Glutamatergic neuron (in vitro differentiated cells): ENCODE results near the gene KIF25. TPM values are rescaled to one million over a fixed set of nuclear protein-coding genes. Genes with fewer than 3 reads are reported as not detected.

Source experiments
- DNase-seq: peaks from one replicate; pipeline ENCODE4 v3.0.0; 2022
- H3K27ac Mint-ChIP-seq: one replicate; pipeline ENCODE4 v1.8.0; 2020; ENCODE audit warnings: mild to moderate bottlenecking, mixed read lengths, inconsistent platforms; ENCODE audit not compliant: unreplicated experiment
- H3K27me3 Mint-ChIP-seq: one replicate; pipeline ENCODE4 v1.8.0; 2020; ENCODE audit warnings: mild to moderate bottlenecking, moderate library complexity, mixed read lengths, inconsistent platforms; ENCODE audit not compliant: unreplicated experiment
- H3K36me3 Mint-ChIP-seq: one replicate; pipeline ENCODE4 v1.8.0; 2020; ENCODE audit warnings: mild to moderate bottlenecking, mixed read lengths, inconsistent platforms; ENCODE audit not compliant: unreplicated experiment
- H3K4me1 Mint-ChIP-seq: one replicate; pipeline ENCODE4 v1.8.0; 2020; ENCODE audit warnings: mild to moderate bottlenecking, low read depth, mixed read lengths, inconsistent platforms; ENCODE audit not compliant: unreplicated experiment
- H3K4me3 Mint-ChIP-seq: one replicate; pipeline ENCODE4 v1.8.0; 2020; ENCODE audit warnings: mild to moderate bottlenecking, mixed read lengths, inconsistent platforms; ENCODE audit not compliant: unreplicated experiment
- H3K9me3 Mint-ChIP-seq: one replicate; pipeline ENCODE4 v1.8.0; 2020; ENCODE audit warnings: mild to moderate bottlenecking, moderate library complexity, mixed read lengths, inconsistent platforms; ENCODE audit not compliant: unreplicated experiment
- CTCF ChIP-seq: fragments of 200-600 bp; sonication (generic); IDR thresholded peaks from one replicate; pipeline ENCODE4 v1.5.0; 2021; ENCODE audit not compliant: partially characterized antibody, unreplicated experiment
- total RNA-seq: library from RNA; stranded (reverse); fragmentation: NEBNext Ultra II Directional; extraction: Animal tissue kit (Norgen Biotek cat#: 25700); gene quantifications from one replicate; pipeline ENCODE4 v1.2.1, GENCODE V29; 2021; ENCODE audit not compliant: unreplicated experiment

Gene KIF25
- total RNA-seq, 1 donor from 2014 or later, result not detected

GRCh38 chr6:168026925-168027324 lies 29.5 kb downstream of the KIF25 start:
- Mint-ChIP-seq H3K27me3 (no peaks in the 10 kb centered on the region), H3K27ac (no peak overlapping the region), H3K9me3 (peaks cover 2% of the 10 kb centered on the region), H3K36me3 (no peaks in the 10 kb centered on the region), H3K4me1 (peaks cover 17% of the 10 kb centered on the region), H3K4me3 (no peak overlapping the region)
- TF ChIP-seq CTCF, result no peak
- no peak for DNase-seq

GRCh38 chr6:168027521-168027920 lies 30.1 kb downstream of the KIF25 start:
- H3K9me3 Mint-ChIP-seq, result peaks cover 2% of the 10 kb centered on the region
- H3K4me3 Mint-ChIP-seq, result no peak overlapping the region
- H3K27ac Mint-ChIP-seq, result no peak overlapping the region
- no peaks in the 10 kb centered on the region for H3K27me3 Mint-ChIP-seq
- TF ChIP-seq CTCF, result no peak
- no peaks in the 10 kb centered on the region for H3K36me3 Mint-ChIP-seq
- no peak for DNase-seq
- peaks cover 19% of the 10 kb centered on the region for H3K4me1 Mint-ChIP-seq

- H3K4me1 Mint-ChIP-seq, result peaks cover 19% of the 10 kb centered on the region
- H3K4me3 Mint-ChIP-seq, result no peak overlapping the region
- TF ChIP-seq CTCF, result no peak
- H3K36me3 Mint-ChIP-seq, result no peaks in the 10 kb centered on the region
- peaks cover 2% of the 10 kb centered on the region for H3K9me3 Mint-ChIP-seq
- no peaks in the 10 kb centered on the region for H3K27me3 Mint-ChIP-seq
- no peak for DNase-seq
- H3K27ac Mint-ChIP-seq, result no peak overlapping the region
Observed at GRCh38 chr6:168028181-168028580, 30.7 kb downstream of the KIF25 start.

GRCh38 chr6:168029459-168030217 lies 32.2 kb downstream of the KIF25 start:
- Mint-ChIP-seq H3K27me3 (peaks cover under 1% of the 10 kb centered on the region), H3K4me1 (peaks cover 19% of the 10 kb centered on the region), H3K36me3 (no peaks in the 10 kb centered on the region), H3K27ac (no peak overlapping the region), H3K9me3 (peaks cover 2% of the 10 kb centered on the region), H3K4me3 (no peak overlapping the region)
- DNase-seq, result no peak
- TF ChIP-seq CTCF, result no peak

- no peak for DNase-seq
Observed at GRCh38 chr6:168030218-168030746, 32.8 kb downstream of the KIF25 start.

More at GRCh38 chr6:168030218-168030746, 32.8 kb downstream of the KIF25 start:
- Mint-ChIP-seq H3K36me3 (no peaks in the 10 kb centered on the region), H3K27me3 (peaks cover 6% of the 10 kb centered on the region), H3K4me1 (peaks cover 19% of the 10 kb centered on the region), H3K4me3 (no peak overlapping the region), H3K9me3 (peaks cover 2% of the 10 kb centered on the region), H3K27ac (no peak overlapping the region)
- no peak for TF ChIP-seq CTCF
